Effector CD8-positive, alpha-beta T cell (primary cell): ENCODE measurements around the gene ZMYM2.

Experiments used
- DNase-seq: peaks from one replicate; lab custom pipeline; 2025; lab: John Stamatoyannopoulos, UW

Gene ZMYM2

GRCh38 chr13:20045950-20046548, 87.5 kb downstream of the ZMYM2 start:
- DNase-seq: no peak

DNA sequence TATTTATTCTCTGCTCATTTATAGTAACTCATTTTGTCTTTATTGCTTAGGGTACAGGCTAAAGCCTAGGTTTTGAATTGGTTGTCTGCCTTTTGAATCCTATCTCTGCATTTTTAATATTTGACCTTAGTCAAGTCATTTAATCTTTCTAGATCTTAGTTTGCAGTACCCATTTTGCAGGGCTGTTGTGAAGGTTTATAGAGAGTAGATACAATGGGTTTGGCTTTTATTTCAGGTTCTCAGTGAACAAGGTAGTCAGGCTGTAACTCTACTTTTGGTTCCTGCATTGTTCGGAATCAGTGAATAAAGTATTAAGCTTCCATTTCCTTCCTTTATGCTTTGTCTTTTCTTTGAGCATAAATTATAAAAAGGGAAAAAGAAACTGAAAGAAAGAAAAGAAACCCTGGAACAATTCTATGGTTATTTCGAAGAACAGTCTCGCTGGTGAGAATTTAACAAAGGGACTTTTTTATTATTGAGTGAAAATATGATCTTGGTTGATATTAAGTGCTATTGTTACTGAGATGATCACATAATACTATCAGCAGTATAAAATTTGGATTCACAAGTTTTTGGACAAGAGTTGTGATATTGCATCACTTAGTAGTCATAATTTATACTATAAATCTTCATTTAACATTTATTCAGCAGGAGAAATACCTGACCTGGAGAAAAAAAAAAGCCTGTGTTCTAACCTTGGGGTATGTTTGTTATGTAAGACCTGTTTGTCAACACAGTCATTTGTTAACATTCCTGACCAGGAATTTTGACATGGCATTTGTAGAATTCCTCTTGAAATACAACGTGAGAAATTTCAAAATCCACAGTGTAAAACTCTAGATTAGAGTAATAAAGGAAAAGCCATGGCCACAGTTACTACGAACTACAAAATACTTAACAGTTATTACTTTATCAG, 91.3 kb downstream of the ZMYM2 start:
- DNase-seq: no peak

GRCh38 chr13:20051366-20051765, 92.8 kb downstream of the ZMYM2 start:
- no peak for DNase-seq

DNA sequence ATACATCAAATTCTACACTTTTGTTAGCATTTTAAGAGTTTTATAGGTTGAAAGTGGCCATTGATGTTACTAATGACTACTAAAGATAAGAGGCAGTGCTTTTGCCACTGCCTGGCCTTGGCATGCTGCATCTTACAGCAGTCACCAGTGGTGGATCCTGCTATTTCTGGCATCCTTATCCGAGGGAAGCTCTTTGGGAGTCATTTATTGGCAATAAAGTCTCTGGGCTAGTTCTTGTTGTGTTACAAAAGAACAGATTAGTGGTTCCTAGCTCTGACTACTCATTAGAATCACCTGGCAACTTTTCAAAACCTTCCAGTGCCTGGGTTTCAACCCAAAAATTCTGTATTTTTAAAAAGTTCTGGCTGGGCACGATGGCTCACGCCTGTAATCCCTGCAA, 94.5 kb downstream of the ZMYM2 start:
- DNase-seq: no peak

DNA sequence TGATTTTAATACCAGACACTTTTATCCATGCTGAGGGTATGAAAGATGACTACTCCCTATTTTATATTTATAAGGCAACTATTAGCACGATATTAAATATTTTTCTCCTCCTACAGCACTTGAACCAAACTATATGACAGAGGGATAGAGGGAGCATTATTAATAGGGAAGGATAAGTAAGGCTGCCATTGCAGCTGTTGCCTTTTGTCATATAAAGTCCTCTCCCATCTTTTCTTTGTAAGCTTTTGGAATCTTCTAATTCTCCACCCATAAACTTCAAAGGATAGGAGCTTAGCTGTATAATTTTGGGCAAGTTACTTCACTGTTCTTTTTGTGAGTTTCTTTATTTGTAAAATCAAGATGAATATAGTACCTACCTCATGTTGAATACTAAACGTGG, 95.4 kb downstream of the ZMYM2 start:
- no peak for DNase-seq

- no peak for DNase-seq
These were observed 96.1 kb downstream of the ZMYM2 start for GRCh38 chr13:20054586-20054985.

GRCh38 chr13:20057214-20057613, 98.7 kb downstream of the ZMYM2 start:
- DNase-seq: no peak

- DNase-seq: no peak
These were observed 99.4 kb downstream of the ZMYM2 start for GRCh38 chr13:20057963-20058362.

- no peak for DNase-seq
These were observed 99.9 kb downstream of the ZMYM2 start for GRCh38 chr13:20058476-20058875.

DNA sequence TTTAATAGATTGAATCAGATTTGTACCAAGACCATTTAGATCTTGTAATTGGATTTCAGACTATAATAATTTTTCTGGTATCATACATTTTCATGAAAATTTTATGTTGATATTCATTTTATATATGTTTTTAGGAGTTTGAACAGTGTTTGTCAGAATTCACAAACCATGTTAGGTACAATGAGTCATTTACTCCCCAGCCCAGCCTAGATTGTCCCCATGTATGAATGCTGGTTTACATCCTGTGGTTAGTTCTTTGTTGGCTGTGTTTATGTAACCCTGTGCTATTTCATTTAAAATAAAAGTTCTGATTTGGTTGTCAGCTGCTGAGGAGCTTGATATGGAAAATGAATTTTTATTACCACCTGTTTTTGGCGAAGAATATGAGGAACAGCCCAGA, 105.6 kb downstream of the ZMYM2 start:
- no peak for DNase-seq

DNA sequence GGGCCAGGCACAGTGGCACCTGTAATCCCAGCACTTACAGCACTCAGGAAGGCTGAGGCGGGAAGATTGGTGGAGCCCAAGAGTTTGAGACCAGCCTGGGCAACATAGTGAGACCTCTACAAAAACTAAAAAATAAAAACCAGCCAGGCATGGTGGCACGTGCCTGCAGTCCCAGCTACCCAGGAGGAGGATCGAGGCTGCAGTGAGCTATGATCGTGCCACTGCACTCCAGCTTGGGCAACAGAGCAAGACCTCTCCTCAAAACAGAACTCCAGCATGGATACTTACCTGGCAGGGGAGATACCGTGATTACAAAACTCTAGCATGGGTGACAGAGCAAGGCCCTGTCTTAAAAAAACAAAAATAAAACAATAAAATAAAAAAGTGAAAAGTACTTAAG, 107.0 kb downstream of the ZMYM2 start:
- no peak for DNase-seq

GRCh38 chr13:20069956-20070355, 111.4 kb downstream of the ZMYM2 start:
- no peak for DNase-seq

- DNase-seq: no peak
These were observed 115.2 kb downstream of the ZMYM2 start for GRCh38 chr13:20073775-20074174.

GRCh38 chr13:20074966-20075365, 116.4 kb downstream of the ZMYM2 start:
- DNase-seq: no peak

DNA sequence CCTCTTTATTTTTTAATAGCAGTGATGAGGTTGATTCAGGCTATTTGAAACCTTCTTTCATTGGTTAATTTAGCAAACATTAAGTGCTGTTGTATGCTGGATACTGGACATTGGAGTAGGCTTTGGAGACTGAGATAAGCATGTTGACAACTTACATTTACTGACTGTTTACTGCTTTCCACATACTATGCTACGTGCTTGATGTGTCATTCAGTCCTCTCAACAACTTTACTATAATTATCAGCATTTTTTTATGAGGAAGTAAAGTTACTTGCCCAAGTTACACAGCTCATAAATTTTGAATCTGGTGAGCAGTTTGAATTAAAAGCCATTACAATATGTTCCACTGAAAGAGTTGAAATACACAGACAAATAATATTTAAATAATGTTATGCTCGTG, 118.6 kb downstream of the ZMYM2 start:
- DNase-seq: no peak

- DNase-seq: no peak
These were observed 122.0 kb downstream of the ZMYM2 start for GRCh38 chr13:20080377-20081164.

GRCh38 chr13:20090349-20090748, 131.8 kb downstream of the ZMYM2 start:
- no peak for DNase-seq

- DNase-seq: no peak
These were observed 135.4 kb downstream of the ZMYM2 start for GRCh38 chr13:20093951-20094350.

DNA sequence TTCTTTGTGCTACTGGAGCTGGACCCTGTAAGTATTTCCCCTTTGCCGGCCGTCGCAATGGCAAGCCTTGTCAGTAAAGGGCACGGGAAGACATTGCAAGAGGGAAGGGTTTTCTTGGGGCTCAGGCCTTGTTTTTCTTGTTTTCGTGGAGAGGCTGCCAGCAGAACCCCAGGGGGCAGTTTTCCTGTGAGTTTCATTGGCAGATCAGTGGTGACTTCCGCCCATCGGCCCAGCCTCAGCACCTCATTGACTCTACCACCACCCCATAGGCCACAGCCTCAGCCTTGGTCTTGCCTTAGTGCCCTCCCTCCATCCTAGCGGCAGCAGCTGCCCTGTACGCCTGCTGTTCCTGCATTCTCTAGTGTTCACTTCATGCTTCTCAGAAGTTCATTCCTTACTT, 140.8 kb downstream of the ZMYM2 start:
- no peak for DNase-seq

- no peak for DNase-seq
These were observed 143.2 kb downstream of the ZMYM2 start for GRCh38 chr13:20101467-20102316.

DNA sequence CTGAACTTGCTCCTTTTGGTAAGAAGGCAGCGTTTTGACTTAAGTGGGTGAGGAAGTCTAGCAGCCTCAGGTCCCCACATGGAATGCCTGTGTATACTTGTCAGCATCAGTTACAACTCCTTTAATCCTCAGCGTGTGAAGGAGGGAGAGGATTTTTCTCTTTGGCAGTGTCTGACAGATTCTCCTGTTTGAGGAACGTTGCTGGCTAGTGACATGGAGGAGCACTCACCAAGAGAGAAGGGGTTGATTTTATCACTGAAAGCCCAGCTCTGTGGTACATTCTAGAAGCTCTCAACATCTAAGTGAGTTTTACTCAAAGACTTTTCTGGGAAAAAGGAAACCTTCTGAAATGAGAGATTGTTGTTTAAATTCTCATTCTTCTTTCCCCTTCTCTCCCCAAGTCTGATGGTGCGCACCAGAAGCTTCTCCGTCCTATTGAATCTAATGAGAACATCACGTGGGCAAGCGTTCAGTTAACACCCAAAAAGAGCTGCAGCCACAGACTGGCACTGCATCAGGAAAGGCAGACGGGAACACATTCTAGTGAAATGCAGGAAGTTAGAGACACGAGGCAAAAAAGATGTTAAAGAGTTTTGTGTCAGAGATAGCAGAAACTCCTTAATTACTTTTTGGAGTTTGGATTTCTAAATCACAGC, 144.1 kb downstream of the ZMYM2 start:
- DNase-seq: no peak
